HG03139 (cell line): ENCODE measurements around the gene ALOXE3.
A peak's percentile ranks its signal among the peaks of the same experiment; 100 is the strongest.
"Not testable (repeated sequence)": the region's sequence is repeated elsewhere in the genome, so short reads cannot be mapped to it uniquely, and the experiment has no call there.

Source experiments
- ATAC-seq: cut with Tn5 transposase; IDR thresholded peaks from one replicate; pipeline ENCODE4 v1.9.1; 2021; ENCODE audit not compliant: unreplicated experiment

Gene ALOXE3

DNA sequence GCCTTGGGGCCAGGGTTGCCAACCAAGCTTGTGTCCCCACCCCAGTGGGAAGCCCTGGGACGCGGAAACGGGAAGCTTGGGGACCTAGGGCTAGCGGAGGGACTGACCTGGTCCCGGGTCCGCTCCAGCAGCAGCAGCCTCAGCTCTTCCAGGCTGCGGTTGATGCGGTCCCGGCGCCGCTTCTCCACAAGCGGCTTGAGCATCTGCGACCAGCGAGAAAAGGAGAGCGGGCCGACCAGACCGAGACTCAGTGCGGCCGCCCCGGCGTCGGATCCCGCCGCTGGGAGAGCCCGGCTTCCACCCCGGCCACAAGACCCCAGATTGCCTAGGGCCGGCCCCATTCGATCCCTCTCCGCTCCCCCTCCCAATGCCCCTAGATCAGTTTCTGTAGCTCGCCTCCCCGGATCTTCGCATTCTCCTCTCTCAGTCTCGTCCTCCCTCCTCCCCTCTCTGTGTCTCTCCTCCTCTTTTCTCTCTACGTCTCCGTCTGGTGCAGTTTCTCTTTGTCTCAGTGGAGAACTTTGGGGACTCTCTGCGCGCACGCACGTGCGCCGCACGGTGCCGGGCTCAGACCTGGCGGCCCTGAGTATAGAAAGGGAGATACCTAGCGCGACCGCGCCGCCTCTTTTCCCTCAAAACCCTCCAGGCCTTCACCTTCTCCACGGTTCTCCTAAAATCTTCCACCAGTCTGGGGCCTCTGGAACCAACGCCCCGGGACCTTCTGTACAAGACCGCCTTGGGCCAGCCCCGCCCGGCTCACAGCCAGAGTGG, 4.8 kb upstream of the ALOXE3 start:
- no peak for ATAC-seq

DNA sequence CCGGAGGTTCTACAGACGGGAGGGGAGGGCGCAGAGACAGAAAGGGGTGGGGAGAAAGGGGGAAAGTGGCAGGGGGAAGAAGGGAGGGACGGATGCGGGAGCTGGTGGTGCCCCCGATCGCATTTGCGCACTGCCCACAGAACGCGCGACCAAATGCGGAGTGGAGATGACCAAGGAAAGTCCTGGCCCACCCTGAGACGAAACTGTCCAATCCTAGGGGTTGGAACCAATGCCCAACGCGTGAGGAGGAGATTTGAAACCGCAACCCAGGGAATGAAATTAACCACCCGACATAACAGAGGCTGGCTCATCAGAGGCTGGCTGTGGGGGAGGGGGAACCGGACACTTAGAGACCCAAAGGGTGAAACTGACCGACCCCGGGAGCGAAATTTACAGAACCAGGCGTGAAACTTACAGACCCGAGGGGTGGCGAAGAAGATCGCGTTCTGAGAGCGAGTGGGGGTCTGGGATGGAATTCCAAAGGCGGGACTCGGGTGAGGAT, 4.2 kb upstream of the ALOXE3 start:
- no peak for ATAC-seq

DNA sequence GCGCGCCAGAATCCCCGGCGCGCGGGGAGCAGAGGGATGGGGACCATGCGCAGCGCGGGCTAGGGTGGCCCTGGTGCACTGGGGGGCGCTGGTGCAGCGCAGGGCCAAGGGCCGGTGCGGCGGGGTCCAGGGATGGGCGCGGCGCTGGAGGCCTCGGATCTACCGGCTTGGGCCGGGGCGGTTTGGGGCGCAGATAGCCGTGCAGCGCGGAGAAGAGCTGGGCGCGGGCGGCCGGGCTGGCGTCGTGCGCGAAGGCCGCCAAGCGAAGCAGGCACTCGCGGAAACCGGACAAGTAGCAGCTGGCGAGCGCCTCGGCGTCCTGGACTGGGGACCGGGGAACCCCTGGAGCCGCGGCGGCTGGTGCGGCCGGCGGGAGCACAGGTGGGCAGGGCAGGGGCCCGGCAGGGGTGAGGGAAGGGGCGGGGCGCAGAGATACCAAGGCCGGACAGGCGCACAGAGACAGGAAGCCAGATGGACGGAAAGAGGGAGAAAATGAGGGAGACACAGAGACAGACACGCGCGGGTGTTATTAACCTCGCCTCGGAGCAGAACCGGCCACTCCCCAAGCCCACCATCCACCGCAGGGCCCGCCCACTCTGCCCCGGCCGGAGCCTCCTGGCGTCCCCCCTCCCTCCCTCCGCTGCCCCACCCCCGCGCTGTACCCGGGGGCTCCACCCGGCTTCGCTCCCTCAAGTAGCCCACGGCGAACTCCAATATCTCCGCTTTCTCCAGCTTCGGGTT, 3.5 kb upstream of the ALOXE3 start:
- ATAC-seq: peak; percentile 25

DNA sequence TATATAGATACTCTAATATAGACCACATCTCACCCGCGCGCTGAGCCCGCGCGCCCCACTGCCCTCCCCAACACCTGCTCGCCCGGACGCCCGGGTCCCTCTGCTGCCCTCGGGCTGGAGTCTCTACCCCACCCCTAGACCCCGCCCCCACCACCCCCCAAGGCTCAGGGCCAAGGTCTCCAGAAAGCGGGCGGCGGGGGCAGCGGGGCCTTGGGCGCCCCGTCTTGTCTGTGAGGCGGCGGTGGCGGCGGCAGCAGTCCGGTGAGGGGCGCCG, 3.0 kb upstream of the ALOXE3 start:
- no peak for ATAC-seq

DNA sequence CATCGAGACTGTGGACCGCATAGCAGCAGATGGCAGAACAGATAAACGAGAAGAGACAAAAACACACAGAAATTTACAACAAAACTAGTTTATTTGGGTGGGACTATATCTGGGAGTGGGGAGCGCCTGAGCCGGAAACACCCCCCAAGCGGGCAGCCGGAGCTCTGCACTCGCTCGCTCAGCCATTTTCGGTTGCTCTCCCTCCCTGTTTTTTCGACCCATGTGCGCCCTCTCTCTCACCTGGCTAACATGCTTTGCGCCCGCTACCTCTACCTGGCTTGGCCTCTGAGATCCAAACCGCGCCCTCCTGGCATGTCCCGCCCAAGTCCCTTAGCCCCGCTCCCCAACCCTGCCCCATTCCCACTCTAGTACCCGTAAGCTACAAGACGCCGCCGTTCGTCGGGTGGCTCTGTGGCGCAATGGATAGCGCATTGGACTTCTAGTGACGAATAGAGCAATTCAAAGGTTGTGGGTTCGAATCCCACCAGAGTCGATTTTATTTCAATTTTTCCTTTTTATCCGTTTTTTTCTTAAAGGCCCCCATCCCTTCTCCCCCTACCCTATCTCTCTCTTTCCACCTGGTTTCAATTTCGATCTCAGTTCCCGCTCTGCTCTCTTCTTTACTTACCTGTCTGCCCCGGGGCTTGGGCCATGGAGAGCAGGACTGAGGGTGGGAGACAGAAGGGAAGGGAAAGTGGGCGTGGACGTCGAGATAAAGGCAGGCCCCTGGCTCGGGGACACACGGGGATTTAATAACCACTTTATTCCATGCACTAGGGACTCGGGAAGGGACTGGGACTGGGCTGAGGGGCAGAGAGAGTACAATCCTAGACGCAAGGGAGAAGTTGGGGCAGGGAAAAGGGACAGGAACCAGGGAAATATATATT, 2.4 kb upstream of the ALOXE3 start:
- ATAC-seq: no peak

DNA sequence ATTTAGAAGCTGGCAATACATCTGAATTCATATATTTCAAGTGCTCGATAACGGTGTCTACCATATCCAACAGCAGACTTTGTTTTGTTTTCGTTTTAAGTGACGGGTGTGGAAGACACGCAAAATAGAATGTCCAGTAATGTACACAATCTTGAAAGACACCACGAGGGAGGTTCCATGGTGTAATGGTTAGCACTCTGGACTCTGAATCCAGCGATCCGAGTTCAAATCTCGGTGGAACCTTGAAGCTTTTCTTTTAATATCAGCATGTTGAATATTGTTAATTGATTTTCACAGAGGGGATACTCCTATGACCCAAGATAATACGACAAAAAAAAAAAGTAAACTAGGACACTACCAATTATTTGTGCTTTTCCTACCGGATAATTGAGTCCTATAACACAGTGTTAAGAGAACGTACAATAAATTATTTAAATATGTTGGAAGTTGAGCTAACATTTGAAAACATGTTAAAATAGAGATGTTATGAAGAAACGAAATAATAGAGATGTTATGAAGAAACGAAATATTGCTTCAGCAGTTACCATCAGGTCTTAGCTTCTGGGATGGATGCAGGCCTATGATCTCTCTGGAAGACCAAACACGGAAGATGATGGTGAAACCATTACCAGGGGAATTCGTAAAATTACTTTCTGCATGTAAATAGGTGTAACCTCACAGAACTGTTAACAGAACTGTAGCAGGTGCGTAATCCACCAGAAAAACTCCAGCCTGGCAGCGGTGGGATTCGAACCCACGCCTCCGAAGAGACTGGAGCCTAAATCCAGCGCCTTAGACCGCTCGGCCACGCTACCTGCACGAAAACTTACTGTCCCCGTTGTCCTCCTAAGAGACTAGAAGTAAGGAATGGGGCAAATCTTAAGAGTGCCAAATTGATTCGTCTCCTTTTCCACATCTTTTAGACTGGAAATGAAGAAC, 1.5 kb upstream of the ALOXE3 start:
- no peak for ATAC-seq

DNA sequence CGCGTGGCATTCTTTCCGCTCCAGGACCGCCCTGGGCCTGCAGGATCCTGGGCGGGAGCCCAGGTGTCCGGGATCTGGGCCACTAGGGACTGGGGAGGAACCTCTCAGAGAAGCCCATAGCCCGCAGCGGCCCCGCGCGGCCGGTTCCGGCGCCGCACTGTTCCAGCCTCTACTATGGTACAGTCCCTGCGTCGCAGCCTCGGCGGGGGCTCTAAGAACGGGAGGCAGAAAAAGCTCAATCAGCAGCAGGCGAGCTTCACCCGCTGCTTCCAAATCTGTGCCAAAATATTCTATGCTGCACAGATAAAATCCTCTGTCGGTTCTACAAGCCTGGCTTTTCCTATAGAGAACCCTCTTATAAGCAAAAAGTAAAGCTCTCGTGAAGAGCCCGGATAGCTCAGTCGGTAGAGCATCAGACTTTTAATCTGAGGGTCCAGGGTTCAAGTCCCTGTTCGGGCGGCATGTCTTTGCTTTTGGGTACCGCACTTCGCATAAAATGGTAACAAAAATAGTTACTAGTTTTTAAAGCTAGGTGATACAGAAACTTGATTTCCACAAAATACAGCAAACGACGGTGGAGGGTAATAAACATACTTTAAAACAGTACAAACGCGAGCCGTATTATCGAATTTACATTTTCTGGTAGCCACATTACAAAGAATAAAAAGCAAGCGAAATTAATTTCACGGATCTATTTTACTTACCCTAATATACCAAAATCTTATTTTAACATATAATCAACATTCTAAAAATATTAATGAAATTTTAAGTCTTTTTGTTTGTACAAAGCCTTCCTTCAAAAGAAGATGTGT, 661 bp upstream of the ALOXE3 start:
- no peak for ATAC-seq

DNA sequence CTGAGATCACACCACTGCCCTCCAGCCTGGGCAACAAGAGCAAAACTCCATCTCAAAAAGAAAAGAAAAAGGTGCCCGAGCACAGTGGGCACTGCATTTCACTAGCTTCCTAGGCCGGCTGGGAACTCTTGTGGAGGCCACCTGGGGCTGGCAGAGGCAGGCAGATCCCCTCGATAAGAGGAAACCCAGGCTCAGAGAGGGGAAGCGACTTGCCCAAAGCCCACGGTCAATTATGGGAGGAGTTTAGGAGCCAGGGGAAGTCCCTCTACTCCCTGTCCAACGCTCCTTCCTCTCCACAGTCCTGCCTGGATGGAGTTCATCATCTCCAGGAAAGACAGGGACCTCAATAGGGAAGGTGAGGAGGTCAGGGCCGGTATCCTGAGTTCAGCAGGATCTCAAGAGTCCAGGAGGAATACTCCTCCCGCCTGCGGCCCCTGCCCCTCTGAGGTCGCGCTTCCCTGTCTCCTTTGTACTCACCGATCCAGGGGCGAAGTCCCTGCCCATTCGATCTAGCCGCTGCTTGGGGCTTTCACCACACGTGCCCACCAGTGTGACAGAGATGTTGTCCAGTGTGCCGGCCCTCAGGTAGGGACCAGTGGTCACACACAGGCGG, 841 bp downstream of the ALOXE3 start:
- ATAC-seq: no peak

DNA sequence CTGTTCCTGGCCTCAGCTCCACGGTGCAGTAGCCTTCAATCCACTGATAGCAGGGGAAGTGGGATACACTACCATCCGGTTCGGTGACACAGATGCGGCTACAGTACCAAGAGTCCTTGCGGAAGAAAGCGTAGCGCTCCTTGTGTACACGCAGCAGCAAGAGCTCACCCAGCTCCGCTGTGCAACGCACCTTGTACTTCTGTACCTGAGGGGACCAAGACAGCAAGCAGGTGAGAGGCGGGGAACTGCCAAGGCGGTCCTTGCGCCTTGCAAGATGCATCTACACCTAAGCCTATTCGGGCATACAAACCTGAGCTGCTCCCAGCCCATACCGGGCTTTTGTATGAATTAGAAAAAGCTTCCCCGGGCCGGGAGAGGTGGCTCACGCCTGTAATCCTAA, 1.5 kb downstream of the ALOXE3 start:
- no peak for ATAC-seq

DNA sequence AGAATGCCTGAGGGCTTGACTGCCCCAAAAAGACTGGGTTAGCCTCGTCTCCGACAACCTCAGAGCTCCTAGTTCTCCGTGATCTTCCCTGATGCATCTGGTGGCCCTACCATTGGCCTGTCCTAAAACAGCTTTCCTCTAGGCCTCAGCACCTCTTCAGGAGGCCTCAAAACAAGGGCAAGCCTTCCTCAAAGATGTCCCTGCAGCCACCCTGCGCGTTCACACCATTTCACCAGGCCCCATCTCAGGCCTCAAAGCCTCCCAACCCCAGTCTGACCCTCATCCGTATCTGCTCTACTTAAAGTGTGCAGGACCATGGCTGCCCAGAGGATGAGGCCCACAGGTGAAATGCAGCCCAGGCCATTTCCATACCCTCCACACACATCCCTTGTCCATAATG, 7.4 kb downstream of the ALOXE3 start:
- no peak for ATAC-seq

DNA sequence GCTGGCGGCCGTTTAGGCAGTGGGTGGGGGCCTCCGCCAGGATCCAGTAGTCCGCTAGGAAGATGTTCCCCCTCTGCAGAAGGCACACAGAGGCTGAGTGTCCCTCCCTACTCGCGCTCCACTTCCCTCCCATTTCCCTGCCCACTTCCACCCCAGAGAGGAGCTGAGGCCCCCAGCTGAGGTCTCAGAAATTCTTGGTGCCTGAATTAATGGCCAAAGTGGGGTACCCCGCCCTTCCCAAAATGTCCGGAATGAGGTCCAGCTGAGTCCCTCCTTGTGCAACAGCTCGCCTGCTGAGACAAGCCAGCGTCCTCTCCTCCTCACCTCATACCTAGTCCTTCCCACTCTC, 7.9 kb downstream of the ALOXE3 start:
- ATAC-seq: no peak

DNA sequence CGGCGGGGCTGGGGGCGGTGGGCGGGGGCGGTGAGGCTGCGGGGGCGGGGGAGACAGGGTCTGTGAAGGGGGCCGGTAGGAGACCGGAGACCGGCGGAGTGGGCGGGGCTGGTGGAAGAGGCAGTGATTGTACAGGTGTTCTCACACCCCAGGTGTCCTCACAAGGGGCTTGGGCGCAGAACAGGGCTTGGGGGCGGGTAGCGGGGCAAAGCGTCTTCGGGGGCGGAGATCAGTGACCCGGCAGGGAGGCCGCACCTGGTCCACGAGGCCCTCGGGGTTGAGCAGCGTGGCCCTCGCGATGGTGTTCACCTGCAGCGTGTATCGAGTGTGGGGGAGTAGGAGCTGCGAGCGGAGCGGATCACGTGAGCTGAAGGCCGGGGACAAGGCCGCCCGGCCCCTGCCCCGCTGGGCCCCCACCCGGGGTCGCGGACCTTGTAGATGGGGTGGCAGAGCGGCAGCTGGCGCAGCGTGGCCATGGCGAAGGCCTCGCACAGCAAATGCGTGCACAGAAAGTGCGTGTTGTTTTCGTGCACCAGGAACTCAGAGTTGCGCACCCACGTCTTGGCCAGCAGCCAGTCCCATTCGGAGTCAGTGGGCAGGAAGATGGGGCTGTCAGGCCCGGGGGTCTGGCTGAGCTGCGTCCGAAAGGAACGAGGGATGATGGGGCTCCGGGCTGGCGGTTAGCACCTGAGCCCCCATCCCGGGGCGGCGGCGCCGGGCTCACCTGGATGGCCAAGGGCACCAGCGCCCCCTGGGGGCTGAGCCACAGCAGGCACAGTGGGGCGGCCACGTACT, 8.5 kb downstream of the ALOXE3 start:
- ATAC-seq: no peak

DNA sequence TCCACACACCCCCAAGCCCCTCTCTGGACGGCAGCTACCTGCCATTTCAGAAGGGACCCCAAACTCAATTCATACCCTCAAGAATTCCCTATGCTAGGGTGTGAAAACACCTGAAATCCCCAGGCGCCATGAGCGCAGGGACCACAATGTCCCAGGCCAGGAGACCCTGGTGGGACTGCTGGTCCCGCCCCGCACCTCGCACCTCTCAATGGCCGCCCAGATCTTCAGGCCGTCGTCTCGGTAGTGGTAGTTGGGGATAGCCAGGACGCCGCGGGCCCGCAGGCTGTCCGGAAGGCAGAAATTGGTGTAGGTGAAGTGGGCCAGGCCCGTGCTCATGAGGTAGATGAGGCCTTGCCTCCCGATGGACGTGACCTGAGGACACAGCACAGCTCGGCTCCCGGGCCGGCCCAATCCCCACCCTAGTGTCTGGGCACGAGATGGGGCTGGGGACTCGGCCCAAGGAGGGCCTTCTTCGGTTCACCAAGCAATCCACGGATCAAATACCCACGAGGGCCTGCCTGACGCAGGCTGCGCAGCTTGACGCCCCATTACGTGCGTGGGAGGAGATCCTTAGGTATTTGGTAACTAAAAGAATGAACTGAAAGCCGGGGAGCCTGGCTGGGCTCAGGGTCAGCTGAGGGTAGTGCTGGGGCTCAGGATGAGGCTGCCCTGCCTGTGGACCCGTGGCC, 9.2 kb downstream of the ALOXE3 start:
- ATAC-seq: no peak

DNA sequence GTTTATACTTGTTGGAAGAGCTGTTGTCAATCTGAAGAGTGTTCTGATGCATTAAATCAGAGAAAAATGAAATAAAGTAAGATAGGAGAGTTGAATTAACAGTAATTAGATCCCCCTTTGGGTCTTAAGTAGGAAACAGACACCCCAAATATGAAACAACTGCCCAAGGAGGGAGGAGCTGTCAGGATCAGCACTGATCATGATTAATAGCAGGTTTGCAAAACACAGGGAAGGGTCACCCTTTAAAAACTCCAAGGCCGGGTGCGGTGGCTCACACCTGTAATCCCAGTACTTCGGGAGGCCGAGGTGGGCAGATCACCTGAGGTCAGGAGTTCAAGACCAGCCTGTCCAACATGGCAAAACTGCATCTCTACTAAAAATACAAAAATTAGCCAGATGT, 11.3 kb downstream of the ALOXE3 start:
- not testable (repeated sequence) for ATAC-seq

DNA sequence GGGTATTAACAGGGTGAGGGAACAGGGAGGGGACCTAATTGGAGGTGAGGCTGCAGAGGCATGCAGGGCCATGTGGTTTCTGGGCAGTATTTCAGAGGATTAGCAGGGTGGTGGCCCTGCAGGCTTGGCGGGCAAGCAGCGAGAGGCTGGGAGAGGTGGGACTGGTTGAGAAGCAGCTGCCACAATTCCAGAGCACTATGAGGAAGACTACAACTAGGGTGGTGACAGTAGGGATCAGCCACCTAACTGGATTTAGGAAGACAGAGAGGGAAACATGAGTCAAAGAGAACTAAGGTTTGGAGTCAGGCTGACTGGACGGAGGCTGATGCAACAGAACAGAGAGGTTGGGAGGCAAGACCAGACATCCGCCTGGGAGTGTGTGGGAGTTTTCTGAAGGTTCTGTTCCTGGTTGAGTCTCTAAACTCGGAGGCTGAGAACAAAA, 12.3 kb downstream of the ALOXE3 start:
- no peak for ATAC-seq

DNA sequence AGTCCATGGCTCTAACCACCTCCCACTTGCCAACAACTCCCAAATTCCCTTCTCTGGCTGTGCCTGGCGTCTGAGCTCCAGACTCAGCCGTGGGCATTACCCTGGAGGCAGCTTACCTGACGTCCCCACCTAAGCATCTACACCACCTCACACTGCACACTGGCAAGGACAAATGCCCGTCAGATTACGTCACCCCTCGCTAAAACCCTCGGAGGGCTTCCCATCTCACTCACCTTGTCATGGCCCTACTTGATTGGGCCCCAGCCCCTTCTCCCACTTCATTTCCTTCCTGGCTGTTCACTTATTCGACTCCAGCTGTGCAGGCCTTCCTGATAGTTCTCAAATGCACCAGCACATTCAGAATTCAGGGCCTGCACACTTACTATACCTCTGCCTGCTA, 13.4 kb downstream of the ALOXE3 start:
- ATAC-seq: no peak

DNA sequence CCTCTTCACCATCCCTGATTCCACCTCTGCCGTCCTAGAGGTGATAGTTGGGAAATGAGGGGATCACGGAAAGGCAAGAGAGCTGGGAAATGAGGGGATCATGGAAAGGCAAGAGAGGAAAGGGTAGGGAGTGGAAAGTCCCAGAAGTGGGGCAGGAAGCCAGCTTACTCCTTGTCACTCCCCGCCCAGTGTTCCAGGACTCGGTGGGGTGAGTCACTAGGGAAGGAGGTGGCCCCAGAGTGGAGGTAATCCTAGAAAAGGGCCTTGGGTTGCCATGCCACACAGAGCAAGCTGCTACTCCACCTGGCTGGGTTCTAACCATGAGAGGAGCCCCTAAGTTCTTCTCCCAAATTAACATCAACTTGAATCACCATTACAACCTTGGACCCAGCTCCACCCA, 14.8 kb downstream of the ALOXE3 start:
- no peak for ATAC-seq

DNA sequence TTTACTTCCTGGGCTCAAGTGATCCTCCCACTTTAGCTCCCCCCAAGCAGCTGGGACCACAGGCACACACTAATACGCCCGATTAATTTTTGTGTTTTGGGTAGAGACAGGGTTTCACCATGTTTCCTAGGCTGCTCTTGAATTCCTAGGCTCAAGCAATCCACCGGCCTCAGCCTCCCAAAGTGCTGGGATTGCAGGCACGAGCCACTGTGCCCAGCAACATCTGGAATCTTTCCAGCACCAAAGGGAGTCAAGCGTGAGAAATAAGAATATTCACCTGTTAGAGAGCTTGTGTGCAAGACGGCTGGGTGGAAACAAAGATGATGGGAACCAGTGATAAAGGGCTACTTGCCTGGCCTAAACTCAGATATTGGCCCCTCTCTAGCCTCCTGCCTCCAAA, 16.6 kb downstream of the ALOXE3 start:
- no peak for ATAC-seq
